ENCODE results near the gene AKIRIN1.
"Not testable (repeated sequence)": the region's sequence is repeated elsewhere in the genome, so short reads cannot be mapped to it uniquely, and the experiment has no call there.

Gene AKIRIN1

GRCh38 chr1:39046613-39047210 is 55.6 kb downstream of the AKIRIN1 start:
- no peak for DNase-seq

- no peak for DNase-seq
Observed at GRCh38 chr1:39047374-39048229, 56.5 kb downstream of the AKIRIN1 start.

GRCh38 chr1:39048745-39049370 is 57.8 kb downstream of the AKIRIN1 start:
- no peak for DNase-seq

- no peak for DNase-seq
Observed at GRCh38 chr1:39050001-39050400, 58.9 kb downstream of the AKIRIN1 start.

- not testable (repeated sequence) for DNase-seq
Observed at GRCh38 chr1:39051193-39051850, 60.2 kb downstream of the AKIRIN1 start.

GRCh38 chr1:39051956-39052355 is 60.9 kb downstream of the AKIRIN1 start:
- no peak for DNase-seq

- DNase-seq, result not testable (repeated sequence)
Observed at GRCh38 chr1:39055213-39055710, 64.2 kb downstream of the AKIRIN1 start.
